WTC11 (cell line): Measurements from ENCODE around the gene PFN1. TPM values are rescaled to one million over a fixed set of nuclear protein-coding genes. Genes with fewer than 3 reads are reported as not detected.

Source experiments
- AFF4 ChIP-seq: sonication (generic); formaldehyde crosslinking; IDR thresholded peaks from 2 replicates; pipeline ENCODE4 v1.8.1; 2023; ENCODE audit warnings: mild to moderate bottlenecking, missing genetic modification reagents, borderline replicate concordance
- CREB1 ChIP-seq: sonication (generic); formaldehyde crosslinking; IDR thresholded peaks from 2 replicates; pipeline ENCODE4 v1.8.0; 2023; ENCODE audit warnings: mild to moderate bottlenecking, missing genetic modification reagents
- CTCF ChIP-seq: fragments of 200-600 bp; IDR thresholded peaks from 2 replicates; pipeline ENCODE4 v1.8.0; 2022; ENCODE audit warnings: antibody characterized with exemption
- EMX1 ChIP-seq: fragments of 250-450 bp; sonication (Bioruptor Pico); IDR thresholded peaks from 2 replicates; pipeline ENCODE4 v1.8.0; 2021; ENCODE audit warnings: mild to moderate bottlenecking
- ETV6 ChIP-seq: sonication (generic); formaldehyde crosslinking; IDR thresholded peaks from 2 replicates; pipeline ENCODE4 v1.8.1; 2022; ENCODE audit warnings: mild to moderate bottlenecking, missing genetic modification reagents
- FOXJ3 ChIP-seq: sonication (generic); formaldehyde crosslinking; IDR thresholded peaks from 2 replicates; pipeline ENCODE4 v1.9.0; 2021; ENCODE audit warnings: missing genetic modification reagents, mild to moderate bottlenecking, borderline replicate concordance
- FOXK1 ChIP-seq: sonication (generic); formaldehyde crosslinking; IDR thresholded peaks from 2 replicates; pipeline ENCODE4 v1.8.0; 2022; ENCODE audit warnings: mild to moderate bottlenecking, moderate library complexity, missing genetic modification reagents
- IRF1 ChIP-seq: sonication (generic); formaldehyde crosslinking; IDR thresholded peaks from 2 replicates; pipeline ENCODE4 v1.8.0; 2023; ENCODE audit warnings: missing genetic modification reagents
- JAZF1 ChIP-seq: fragments of 250-450 bp; sonication (Bioruptor Pico); IDR thresholded peaks from 2 replicates; pipeline ENCODE4 v1.9.0; 2021; ENCODE audit warnings: moderate library complexity, mild to moderate bottlenecking, inconsistent platforms
- NR2C2 ChIP-seq: sonication (generic); formaldehyde crosslinking; IDR thresholded peaks from 2 replicates; pipeline ENCODE4 v1.8.0; 2022; ENCODE audit warnings: mild to moderate bottlenecking, missing genetic modification reagents
- NR3C1 ChIP-seq: sonication (generic); formaldehyde crosslinking; conservative IDR thresholded peaks from 2 replicates; pipeline ENCODE4 v1.8.1; 2023; ENCODE audit warnings: low read depth, mild to moderate bottlenecking, missing genetic modification reagents
- PRDM15 ChIP-seq: sonication (generic); formaldehyde crosslinking; IDR thresholded peaks from 2 replicates; pipeline ENCODE4 v1.8.0; 2022; ENCODE audit warnings: missing genetic modification reagents
- RORB ChIP-seq: fragments of 250-450 bp; sonication (Bioruptor Pico); IDR thresholded peaks from 2 replicates; pipeline ENCODE4 v1.9.0; 2021; ENCODE audit warnings: mild to moderate bottlenecking
- SMAD4 ChIP-seq: sonication (generic); formaldehyde crosslinking; IDR thresholded peaks from 2 replicates; pipeline ENCODE4 v1.8.0; 2022; ENCODE audit warnings: mild to moderate bottlenecking, missing genetic modification reagents
- STAT6 ChIP-seq: sonication (generic); formaldehyde crosslinking; conservative IDR thresholded peaks from 2 replicates; pipeline ENCODE4 v1.8.1; 2023; ENCODE audit warnings: mild to moderate bottlenecking, low read depth, missing genetic modification reagents, moderate library complexity
- TCF7 ChIP-seq: sonication (generic); formaldehyde crosslinking; IDR thresholded peaks from 2 replicates; pipeline ENCODE4 v1.8.0; 2022; ENCODE audit warnings: mild to moderate bottlenecking, low read depth, missing genetic modification reagents, moderate library complexity
- TP53 ChIP-seq: sonication (generic); formaldehyde crosslinking; IDR thresholded peaks from 2 replicates; pipeline ENCODE4 v1.8.1; 2023; ENCODE audit warnings: mild to moderate bottlenecking, missing genetic modification reagents
- ZMAT4 ChIP-seq: fragments of 250-450 bp; sonication (Bioruptor Pico); IDR thresholded peaks from 2 replicates; pipeline ENCODE4 v1.9.0; 2021; ENCODE audit warnings: mild to moderate bottlenecking
- ZNF263 ChIP-seq: sonication (generic); formaldehyde crosslinking; IDR thresholded peaks from 2 replicates; pipeline ENCODE4 v1.8.1; 2022; ENCODE audit warnings: low read depth, mild to moderate bottlenecking, moderate library complexity, missing genetic modification reagents
- ZNF423 ChIP-seq: fragments of 250-450 bp; sonication (Bioruptor Pico); IDR thresholded peaks from 2 replicates; pipeline ENCODE4 v2.1.2; 2022; ENCODE audit warnings: mild to moderate bottlenecking, moderate library complexity
- ZNF425 ChIP-seq: fragments of 250-450 bp; sonication (Bioruptor Pico); conservative IDR thresholded peaks from 2 replicates; pipeline ENCODE4 v1.9.0; 2021; ENCODE audit warnings: mild to moderate bottlenecking
- ZSCAN18 ChIP-seq: fragments of 250-450 bp; sonication (Bioruptor Pico); IDR thresholded peaks from 2 replicates; pipeline ENCODE4 v2.1.2; 2022; ENCODE audit warnings: mild to moderate bottlenecking, moderate library complexity
- total RNA-seq: library from RNA; stranded (reverse); gene quantifications from 3 replicates; pipeline ENCODE4 v1.2.3, GENCODE V29; 2021

The PFN1 gene
- total RNA-seq, 1 experiment from 2014 or later = 1,289 TPM

- TF ChIP-seq ZSCAN18 (CRISPR knock-in tag) = no peak
- 0 out of 2 replicates have a peak, but pooled peaks have one; percentile 38 for TF ChIP-seq NR3C1 (CRISPR knock-in tag)
- TF ChIP-seq AFF4 (CRISPR knock-in tag) = no peak
- TF ChIP-seq NR2C2 (CRISPR knock-in tag) = no peak
- no peak for TF ChIP-seq CREB1
- TF ChIP-seq ZNF263 (CRISPR knock-in tag) = no peak
- no peak for TF ChIP-seq EMX1 (CRISPR knock-in tag)
- TF ChIP-seq IRF1 = 0 out of 2 replicates have a peak, but pooled peaks have one; percentile 20
- TF ChIP-seq STAT6 (CRISPR knock-in tag) = no peak
- no peak for TF ChIP-seq TCF7 (CRISPR knock-in tag)
- no peak for TF ChIP-seq FOXK1
- TF ChIP-seq ZMAT4 (CRISPR knock-in tag) = no peak
- TF ChIP-seq CTCF = no peak
- no peak for TF ChIP-seq SMAD4
- TF ChIP-seq FOXJ3 (CRISPR knock-in tag) = no peak
- peak; percentile 14; the same call in 1 of the 2 replicates for TF ChIP-seq ETV6 (CRISPR knock-in tag)
- no peak for TF ChIP-seq PRDM15
- TF ChIP-seq ZNF425 (CRISPR knock-in tag) = no peak
- TF ChIP-seq ZNF423 = no peak
- TF ChIP-seq TP53 = peak; percentile 36; the same call in 1 of the 2 replicates
- no peak for TF ChIP-seq JAZF1 (CRISPR knock-in tag)
- no peak for TF ChIP-seq RORB
These were observed 49.1 kb upstream of the PFN1 start, which contains the start of the genes INCA1 and KIF1C (continued) for GRCh38 chr17:4997302-4998026.
